ENCODE data around the gene BIRC5. TPM values are rescaled to one million over a fixed set of nuclear protein-coding genes. Genes with fewer than 3 reads are reported as not detected.
"Not testable (repeated sequence)": the region's sequence is repeated elsewhere in the genome, so short reads cannot be mapped to it uniquely, and the experiment has no call there.

The BIRC5 gene
- polyA plus RNA-seq (2013, experiment 1 of 2): 67.6 TPM
- 73.0 TPM for polyA plus RNA-seq (2013, experiment 2 of 2)

- Histone ChIP-seq H3K4me3 (ENCODE audit: extremely low read depth, insufficient read depth, low read length, poor library complexity, severe bottlenecking) (peak within 1 kb of the TSS; percentile 94), H3K9me3 (ENCODE audit: control insufficient read depth, low read length) (no peaks in the 10 kb centered on the region), H3K36me3 (ENCODE audit: control insufficient read depth, insufficient read depth, low read length) (peaks cover 38% of the 10 kb centered on the region), H3K4me1 (ENCODE audit: control insufficient read depth, insufficient read depth, low read length, poor library complexity, severe bottlenecking) (peaks cover 2% of the 10 kb centered on the region), H3K27ac (ENCODE audit: low read depth, low read length, severe bottlenecking) (peak within 1 kb of the TSS; percentile 62)
- WGBS, 2 experiments (ENCODE audit: insufficient coverage in 2 of 2): 1% methylated on average over 40 to 49 of the region's 60 CpGs
Observed at GRCh38 chr17:78214016-78214705, at the start of gene BIRC5. TSS of gene BIRC5 (plus strand) at chr17:78214253. CDS start at chr17:78214317, 64 bp downstream.

GRCh38 chr17:78164748-78165607, 49.1 kb upstream of the BIRC5 start:
- Histone ChIP-seq H3K4me1 (ENCODE audit: control insufficient read depth, insufficient read depth, low read length, poor library complexity, severe bottlenecking) (no peaks in the 10 kb centered on the region), H3K36me3 (ENCODE audit: control insufficient read depth, insufficient read depth, low read length) (no peaks in the 10 kb centered on the region), H3K27ac (ENCODE audit: low read depth, low read length, severe bottlenecking) (no peak overlapping the region), H3K4me3 (ENCODE audit: extremely low read depth, insufficient read depth, low read length, poor library complexity, severe bottlenecking) (no peak overlapping the region), H3K9me3 (ENCODE audit: control insufficient read depth, low read length) (no peaks in the 10 kb centered on the region)
- 91 to 98% methylated on average over 14 to 16 of the region's 16 CpGs for WGBS, 2 experiments (ENCODE audit: insufficient coverage in 2 of 2)

- H3K9me3 ChIP-seq (ENCODE audit: control insufficient read depth, low read length): no peaks in the 10 kb centered on the region
- H3K36me3 ChIP-seq (ENCODE audit: control insufficient read depth, insufficient read depth, low read length): peaks cover 4% of the 10 kb centered on the region
- no peaks in the 10 kb centered on the region for H3K4me1 ChIP-seq (ENCODE audit: control insufficient read depth, insufficient read depth, low read length, poor library complexity, severe bottlenecking)
- no peak overlapping the region for H3K27ac ChIP-seq (ENCODE audit: low read depth, low read length, severe bottlenecking)
- 80% methylated on average over 1 of the region's 6 CpGs; no CpG with 5 or more reads in 1 of the 2 experiments for WGBS, 2 experiments (ENCODE audit: insufficient coverage in 2 of 2)
- H3K4me3 ChIP-seq (ENCODE audit: extremely low read depth, insufficient read depth, low read length, poor library complexity, severe bottlenecking): no peak overlapping the region
Observed at GRCh38 chr17:78166416-78166815, 47.6 kb upstream of the BIRC5 start.

GRCh38 chr17:78168242-78168902, 45.7 kb upstream of the BIRC5 start, which contains the start of gene SYNGR2:
TSS of gene SYNGR2 (plus strand) at chr17:78168581. CDS start at chr17:78168617, 36 bp downstream.
- Histone ChIP-seq H3K9me3 (ENCODE audit: control insufficient read depth, low read length) (no peaks in the 10 kb centered on the region), H3K27ac (ENCODE audit: low read depth, low read length, severe bottlenecking) (no peak within 1 kb of the TSS), H3K4me3 (ENCODE audit: extremely low read depth, insufficient read depth, low read length, poor library complexity, severe bottlenecking) (peak within 1 kb of the TSS; percentile 58), H3K4me1 (ENCODE audit: control insufficient read depth, insufficient read depth, low read length, poor library complexity, severe bottlenecking) (peaks cover 14% of the 10 kb centered on the region), H3K36me3 (ENCODE audit: control insufficient read depth, insufficient read depth, low read length) (peaks cover 6% of the 10 kb centered on the region)
- WGBS, 2 experiments (ENCODE audit: insufficient coverage in 2 of 2): 1% methylated on average over 58 to 67 of the region's 84 CpGs

DNA sequence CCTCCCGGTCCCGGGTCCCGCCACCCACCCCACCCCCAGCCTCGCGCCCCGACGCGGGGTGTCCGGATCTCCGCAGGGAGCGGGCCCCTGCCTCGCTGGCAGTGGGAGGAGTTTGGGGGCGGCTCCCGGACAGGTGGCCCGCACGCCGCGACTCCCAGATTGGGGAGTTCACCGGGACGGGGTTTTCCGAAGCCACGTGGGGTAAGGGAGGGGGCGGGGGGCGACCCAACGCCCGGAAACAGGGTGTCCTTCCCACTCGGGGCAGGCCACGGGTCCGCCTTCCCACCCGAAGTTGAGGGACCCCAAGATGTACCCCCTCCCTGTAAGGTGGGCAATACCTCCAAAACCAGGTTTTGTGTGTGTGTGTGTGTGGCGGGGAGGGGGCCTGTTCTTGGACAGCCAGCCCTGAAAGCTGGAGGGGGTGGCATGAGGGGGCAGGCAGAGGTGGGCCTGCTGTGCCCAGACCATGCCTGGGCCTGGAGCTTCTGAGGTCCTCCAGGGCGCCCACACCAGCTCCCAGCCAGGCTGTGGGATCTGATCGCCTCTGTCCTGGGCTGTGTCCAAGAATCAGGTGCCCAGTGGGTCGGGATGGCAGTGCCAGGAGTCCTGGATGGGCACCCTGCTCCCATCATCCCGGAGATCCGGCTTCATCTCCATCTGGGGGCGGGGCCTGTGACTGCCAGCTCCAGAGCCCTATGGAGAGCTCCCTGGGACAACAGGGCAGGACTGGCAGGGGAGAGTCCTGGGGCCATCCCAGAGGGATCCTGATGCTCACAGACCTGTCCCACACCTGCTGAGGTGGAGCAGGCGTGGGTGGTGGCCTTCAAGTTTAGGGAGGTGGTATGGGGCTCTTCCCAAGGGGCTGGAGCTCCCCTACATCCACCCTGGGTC, 44.9 kb upstream of the BIRC5 start:
- Histone ChIP-seq H3K27ac (ENCODE audit: low read depth, low read length, severe bottlenecking) (no peak overlapping the region), H3K4me1 (ENCODE audit: control insufficient read depth, insufficient read depth, low read length, poor library complexity, severe bottlenecking) (peaks cover 21% of the 10 kb centered on the region), H3K36me3 (ENCODE audit: control insufficient read depth, insufficient read depth, low read length) (peaks cover 14% of the 10 kb centered on the region), H3K9me3 (ENCODE audit: control insufficient read depth, low read length) (no peaks in the 10 kb centered on the region), H3K4me3 (ENCODE audit: extremely low read depth, insufficient read depth, low read length, poor library complexity, severe bottlenecking) (peak overlapping the region; percentile 58)
- WGBS, 2 experiments (ENCODE audit: insufficient coverage in 2 of 2): 19 to 57% methylated on average over 6 to 18 of the region's 38 CpGs

- Histone ChIP-seq H3K36me3 (ENCODE audit: control insufficient read depth, insufficient read depth, low read length) (peaks cover 30% of the 10 kb centered on the region), H3K4me1 (ENCODE audit: control insufficient read depth, insufficient read depth, low read length, poor library complexity, severe bottlenecking) (peaks cover 25% of the 10 kb centered on the region), H3K4me3 (ENCODE audit: extremely low read depth, insufficient read depth, low read length, poor library complexity, severe bottlenecking) (no peak overlapping the region), H3K9me3 (ENCODE audit: control insufficient read depth, low read length) (no peaks in the 10 kb centered on the region), H3K27ac (ENCODE audit: low read depth, low read length, severe bottlenecking) (no peak overlapping the region)
- WGBS, 2 experiments (ENCODE audit: insufficient coverage in 2 of 2): 92 to 93% methylated on average over 23 to 28 of the region's 31 CpGs
Observed at GRCh38 chr17:78170692-78171590, 43.1 kb upstream of the BIRC5 start.

DNA sequence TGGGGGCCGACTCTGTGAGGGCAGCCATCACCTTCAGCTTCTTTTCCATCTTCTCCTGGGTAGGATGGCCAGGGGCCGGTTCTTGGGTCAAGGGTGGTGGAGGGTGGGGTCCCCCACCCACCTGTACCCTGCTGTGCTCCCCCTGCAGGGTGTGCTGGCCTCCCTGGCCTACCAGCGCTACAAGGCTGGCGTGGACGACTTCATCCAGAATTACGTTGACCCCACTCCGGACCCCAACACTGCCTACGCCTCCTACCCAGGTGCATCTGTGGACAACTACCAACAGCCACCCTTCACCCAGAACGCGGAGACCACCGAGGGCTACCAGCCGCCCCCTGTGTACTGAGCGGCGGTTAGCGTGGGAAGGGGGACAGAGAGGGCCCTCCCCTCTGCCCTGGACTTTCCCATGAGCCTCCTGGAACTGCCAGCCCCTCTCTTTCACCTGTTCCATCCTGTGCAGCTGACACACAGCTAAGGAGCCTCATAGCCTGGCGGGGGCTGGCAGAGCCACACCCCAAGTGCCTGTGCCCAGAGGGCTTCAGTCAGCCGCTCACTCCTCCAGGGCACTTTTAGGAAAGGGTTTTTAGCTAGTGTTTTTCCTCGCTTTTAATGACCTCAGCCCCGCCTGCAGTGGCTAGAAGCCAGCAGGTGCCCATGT, 42.3 kb upstream of the BIRC5 start:
- Histone ChIP-seq H3K36me3 (ENCODE audit: control insufficient read depth, insufficient read depth, low read length) (peaks cover 38% of the 10 kb centered on the region), H3K4me1 (ENCODE audit: control insufficient read depth, insufficient read depth, low read length, poor library complexity, severe bottlenecking) (peaks cover 29% of the 10 kb centered on the region)
- WGBS, 2 experiments (ENCODE audit: insufficient coverage in 2 of 2): 93 to 95% methylated on average over 12 to 19 of the region's 19 CpGs
- H3K9me3 ChIP-seq (ENCODE audit: control insufficient read depth, low read length); H3K4me3 ChIP-seq (ENCODE audit: extremely low read depth, insufficient read depth, low read length, poor library complexity, severe bottlenecking); H3K27ac ChIP-seq (ENCODE audit: low read depth, low read length, severe bottlenecking): not testable (repeated sequence)

- Histone ChIP-seq H3K36me3 (ENCODE audit: control insufficient read depth, insufficient read depth, low read length) (peaks cover 42% of the 10 kb centered on the region), H3K4me3 (ENCODE audit: extremely low read depth, insufficient read depth, low read length, poor library complexity, severe bottlenecking) (no peak overlapping the region), H3K9me3 (ENCODE audit: control insufficient read depth, low read length) (no peaks in the 10 kb centered on the region), H3K27ac (ENCODE audit: low read depth, low read length, severe bottlenecking) (peak overlapping the region; percentile 90), H3K4me1 (ENCODE audit: control insufficient read depth, insufficient read depth, low read length, poor library complexity, severe bottlenecking) (peaks cover 29% of the 10 kb centered on the region)
- WGBS, 2 experiments (ENCODE audit: insufficient coverage in 2 of 2): 56 to 62% methylated on average over 16 to 19 of the region's 19 CpGs
Observed at GRCh38 chr17:78172249-78173051, 41.6 kb upstream of the BIRC5 start.

All from mesodermal cell (in vitro differentiated cells).